ENCODE data around the gene TGFBR1.

DNA sequence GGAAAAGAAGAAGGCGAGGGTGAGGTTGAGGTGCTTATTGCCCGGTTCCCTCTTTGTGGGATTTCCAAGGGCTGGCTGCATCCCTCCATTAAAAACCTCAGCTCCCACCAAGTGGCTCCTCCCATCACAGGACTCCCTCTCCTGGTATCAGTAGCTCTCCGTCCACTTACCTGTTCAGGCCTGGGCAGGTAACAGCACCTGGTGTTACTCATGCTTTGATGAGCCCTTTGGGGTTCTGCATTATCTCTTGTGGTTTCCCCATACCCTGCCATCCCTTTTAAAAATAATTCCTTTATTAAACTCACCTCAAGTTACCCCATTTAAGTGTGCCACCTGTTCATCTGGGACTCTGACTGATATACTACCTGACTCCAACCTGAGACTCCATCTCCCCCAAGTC is 17.5 kb upstream of the TGFBR1 start:
- TF ChIP-seq EZH2 (IDR thresholded peaks at IDR 0.05) (no peak), POLR2AphosphoS5 (IDR thresholded peaks at IDR 0.05; ENCODE audit: borderline replicate concordance, low read depth, low read length) (no peak)
